Lower leg skin (tissue), 3 donors: Measurements from ENCODE around the gene CEP128.

ENCODE experiments used
- POLR2A ChIP-seq, 2 donors: fragments of 450-650 bp; IDR thresholded peaks; one replicate each; pipeline ENCODE4 v1.6.1; 2016 to 2017; ENCODE audit warnings: antibody characterized with exemption in 2 of 2, mild to moderate bottlenecking in 1 of 2, moderate library complexity in 1 of 2
- TF ChIP-seq, protein P1 (sequence below), 3 donors: fragments of 450-650 bp; IDR thresholded peaks; one replicate each; pipeline ENCODE4 v1.5.1; 2016; ENCODE audit warnings: antibody characterized with exemption in 3 of 3, mild to moderate bottlenecking in 3 of 3, moderate library complexity in 2 of 3

- TF ChIP-seq, protein P1, sequence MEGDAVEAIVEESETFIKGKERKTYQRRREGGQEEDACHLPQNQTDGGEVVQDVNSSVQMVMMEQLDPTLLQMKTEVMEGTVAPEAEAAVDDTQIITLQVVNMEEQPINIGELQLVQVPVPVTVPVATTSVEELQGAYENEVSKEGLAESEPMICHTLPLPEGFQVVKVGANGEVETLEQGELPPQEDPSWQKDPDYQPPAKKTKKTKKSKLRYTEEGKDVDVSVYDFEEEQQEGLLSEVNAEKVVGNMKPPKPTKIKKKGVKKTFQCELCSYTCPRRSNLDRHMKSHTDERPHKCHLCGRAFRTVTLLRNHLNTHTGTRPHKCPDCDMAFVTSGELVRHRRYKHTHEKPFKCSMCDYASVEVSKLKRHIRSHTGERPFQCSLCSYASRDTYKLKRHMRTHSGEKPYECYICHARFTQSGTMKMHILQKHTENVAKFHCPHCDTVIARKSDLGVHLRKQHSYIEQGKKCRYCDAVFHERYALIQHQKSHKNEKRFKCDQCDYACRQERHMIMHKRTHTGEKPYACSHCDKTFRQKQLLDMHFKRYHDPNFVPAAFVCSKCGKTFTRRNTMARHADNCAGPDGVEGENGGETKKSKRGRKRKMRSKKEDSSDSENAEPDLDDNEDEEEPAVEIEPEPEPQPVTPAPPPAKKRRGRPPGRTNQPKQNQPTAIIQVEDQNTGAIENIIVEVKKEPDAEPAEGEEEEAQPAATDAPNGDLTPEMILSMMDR (IDR thresholded peaks at IDR 0.05) = no peak
- no peak for TF ChIP-seq POLR2A (IDR thresholded peaks at IDR 0.05)
Observed at GRCh38 chr14:80447392-80447791, 494.1 kb downstream of the CEP128 start.
